PC-9 (cell line): ENCODE measurements around the gene SNX5. TPM values are rescaled to one million over a fixed set of nuclear protein-coding genes. Genes with fewer than 3 reads are reported as not detected.
A peak's percentile ranks its signal among the peaks of the same experiment; 100 is the strongest.

Experiments
- BruUV-seq: library from RNA; stranded (reverse); fragments of 400-500 nt; replicated peaks from 2 replicates; lab custom pipeline; 2021; lab: Mats Ljungman, UMichigan
- CTCF ChIA-PET: fragments of 300-600 bp; sonication (Branson Sonifier 250); formaldehyde crosslinking; loops from one replicate; lab custom pipeline; 2022; ENCODE audit warnings: antibody characterized with exemption; lab: Charles Lee
- POLR2A ChIA-PET: fragments of 300-600 bp; sonication (Branson Sonifier 250); formaldehyde crosslinking; loops from one replicate; lab custom pipeline; 2022; ENCODE audit warnings: antibody characterized with exemption; ENCODE audit not compliant: unreplicated experiment; lab: Charles Lee
- DNase-seq, 2 experiments: peaks; one replicate each; pipeline versions ENCODE4 v3.0.0 to v3.0.0-alpha.2; 2015 to 2022; ENCODE audit warnings: mixed read lengths in 1 of 2
- H2AFZ ChIP-seq: fragments of 200-600 bp; sonication (generic); 2 replicates; pipeline ENCODE4 v1.8.1; 2017; ENCODE audit warnings: antibody characterized with exemption
- H3F3A ChIP-seq: fragments of 200-600 bp; sonication (generic); 2 replicates; pipeline ENCODE4 v1.8.1; 2017; ENCODE audit warnings: antibody characterized with exemption, mild to moderate bottlenecking, low read depth; ENCODE audit not compliant: insufficient read depth
- H3K27ac ChIP-seq: fragments of 200-600 bp; sonication (generic); 2 replicates; pipeline ENCODE4 v1.6.1; 2016; ENCODE audit warnings: mixed run types
- H3K27me3 ChIP-seq: fragments of 200-600 bp; sonication (generic); 2 replicates; pipeline ENCODE4 v1.6.1; 2016; ENCODE audit warnings: low read depth, mixed run types; ENCODE audit not compliant: insufficient read depth
- H3K36me3 ChIP-seq: fragments of 200-600 bp; sonication (generic); 2 replicates; pipeline ENCODE4 v1.6.1; 2016; ENCODE audit warnings: low read depth, mixed run types
- H3K4me1 ChIP-seq: fragments of 200-600 bp; sonication (generic); replicated peaks from 2 replicates; pipeline ENCODE4 v1.6.1; 2016; ENCODE audit warnings: mixed run types; ENCODE audit not compliant: insufficient read depth
- H3K4me2 ChIP-seq: fragments of 200-600 bp; sonication (generic); 2 replicates; pipeline ENCODE4 v1.6.1; 2017; ENCODE audit warnings: mixed run types
- H3K4me3 ChIP-seq: fragments of 200-600 bp; sonication (generic); 2 replicates; pipeline ENCODE4 v1.6.1; 2016; ENCODE audit warnings: mixed run types
- H3K79me2 ChIP-seq: fragments of 200-600 bp; sonication (generic); 2 replicates; pipeline ENCODE4 v1.6.1; 2017; ENCODE audit warnings: low read depth, mixed run types
- H3K9me2 ChIP-seq: fragments of 200-600 bp; sonication (generic); 2 replicates; pipeline ENCODE4 v1.8.1; 2017; ENCODE audit warnings: mild to moderate bottlenecking; ENCODE audit not compliant: insufficient read depth
- H3K9me3 ChIP-seq: fragments of 200-600 bp; sonication (generic); 2 replicates; pipeline ENCODE4 v1.8.1; 2016; ENCODE audit warnings: low read depth; ENCODE audit not compliant: insufficient read depth
- H4K20me1 ChIP-seq: fragments of 200-600 bp; sonication (generic); 2 replicates; pipeline ENCODE4 v1.8.1; 2017; ENCODE audit not compliant: insufficient read depth
- CTCF ChIP-seq: fragments of 200-600 bp; sonication (generic); conservative IDR thresholded peaks from 2 replicates; pipeline ENCODE4 v1.6.1; 2017; ENCODE audit warnings: mixed run types, antibody characterized with exemption, mild to moderate bottlenecking, moderate library complexity
- EZH2 ChIP-seq: fragments of 200-600 bp; sonication (generic); IDR thresholded peaks from 2 replicates; pipeline ENCODE4 v1.8.0; 2017; ENCODE audit warnings: antibody characterized with exemption, low read depth
- intact Hi-C: fragments of 100-400 bp; cut with micrococcal nuclease; formaldehyde crosslinking; loops from one replicate; pipeline ENCODE4 v1.10.0; 2022; ENCODE audit not compliant: unreplicated experiment
- total RNA-seq: library from RNA; stranded (reverse); gene quantifications from 2 replicates; pipeline ENCODE4 v1.2.3, GENCODE V29; 2021

Gene SNX5
- total RNA-seq, 1 experiment from 2014 or later, result 116 TPM

GRCh38 chr20:17902531-17903083 lies 66.0 kb downstream of the SNX5 start:
- no TSS peak for BruUV-seq
- intact Hi-C loops, result no loop called here
- POLR2A ChIA-PET, result no interaction called here

GRCh38 chr20:17901971-17902370 lies 66.6 kb downstream of the SNX5 start:
- no peaks in the 10 kb centered on the region for H3K9me3 ChIP-seq
- no peaks in the 10 kb centered on the region for H3K4me1 ChIP-seq
- H2AFZ ChIP-seq, result no peak overlapping the region
- no peak overlapping the region for H3K4me2 ChIP-seq
- CTCF ChIA-PET, result interaction anchor here (0.6 kb wide), 1 partner anchor 29 kb away, joined by 3 read pairs; no protein-coding TSS in a partner anchor
- H3K27me3 ChIP-seq, result no peaks in the 10 kb centered on the region
- no peaks in the 10 kb centered on the region for H3K36me3 ChIP-seq
- H4K20me1 ChIP-seq, result no peaks in the 10 kb centered on the region
- no peaks in the 10 kb centered on the region for H3K9me2 ChIP-seq
- POLR2A ChIA-PET, result no interaction called here
- H3F3A ChIP-seq, result peaks cover 6% of the 10 kb centered on the region; the same call in 1 of the 2 replicates
- BruUV-seq, result no TSS peak
- H3K4me3 ChIP-seq, result no peak overlapping the region
- H3K27ac ChIP-seq, result no peak overlapping the region
- intact Hi-C loops, result no loop called here
- H3K79me2 ChIP-seq, result no peaks in the 10 kb centered on the region
- TF ChIP-seq EZH2 (no peak), CTCF (no peak)
- no peak for DNase-seq

More at GRCh38 chr20:17902531-17903083, 66.0 kb downstream of the SNX5 start:
- H3K4me1 ChIP-seq, result no peaks in the 10 kb centered on the region
- H3K27me3 ChIP-seq, result no peaks in the 10 kb centered on the region
- no peaks in the 10 kb centered on the region for H3K9me2 ChIP-seq
- no peaks in the 10 kb centered on the region for H4K20me1 ChIP-seq
- H3K79me2 ChIP-seq, result no peaks in the 10 kb centered on the region
- H3K4me2 ChIP-seq, result no peak overlapping the region
- H3K36me3 ChIP-seq, result no peaks in the 10 kb centered on the region
- H3K9me3 ChIP-seq, result no peaks in the 10 kb centered on the region
- no peak overlapping the region for H2AFZ ChIP-seq
- CTCF ChIA-PET, result no interaction called here
- DNase-seq, result no peak
- H3K27ac ChIP-seq, result no peak overlapping the region
- no peaks in the 10 kb centered on the region; the same call in 1 of the 2 replicates for H3F3A ChIP-seq
- H3K4me3 ChIP-seq, result no peak overlapping the region
- no peak for TF ChIP-seq EZH2
- TF ChIP-seq CTCF, result no peak

GRCh38 chr20:17898548-17898994 lies 70.0 kb downstream of the SNX5 start:
- Histone ChIP-seq H3K4me2 (no peak overlapping the region), H3K79me2 (no peaks in the 10 kb centered on the region), H3K4me3 (no peak overlapping the region), H3K27ac (no peak overlapping the region), H3F3A (peaks cover 6% of the 10 kb centered on the region; the same call in 1 of the 2 replicates), H3K27me3 (no peaks in the 10 kb centered on the region), H3K9me2 (no peaks in the 10 kb centered on the region), H2AFZ (no peak overlapping the region), H4K20me1 (no peaks in the 10 kb centered on the region), H3K4me1 (no peaks in the 10 kb centered on the region), H3K9me3 (no peaks in the 10 kb centered on the region), H3K36me3 (no peaks in the 10 kb centered on the region)
- intact Hi-C loops, result loop anchor here (1.0 to 2.0 kb wide), 5 partner anchors 218 to 393 kb away; no protein-coding TSS in a partner anchor
- BruUV-seq, result no TSS peak
- ChIA-PET CTCF (interaction anchor here (1.2 kb wide), 1 partner anchor 216 kb away, joined by 6 read pairs; the partner anchor contains the start of gene RRBP1), POLR2A (no interaction called here)
- DNase-seq, result peak; percentile 33 to 65
- TF ChIP-seq EZH2 (no peak), CTCF (peak; percentile 96)
